Mucosa of stomach (tissue), 1 donor: Measurements from ENCODE around the gene DSE.

ENCODE experiments used
- H3K27me3 ChIP-seq: one replicate; pipeline ENCODE4 v1.7.0; 2013; ENCODE audit warnings: mild to moderate bottlenecking, low read length; ENCODE audit not compliant: control insufficient read depth, insufficient read depth
- H3K36me3 ChIP-seq: one replicate; pipeline ENCODE4 v1.7.0; 2013; ENCODE audit warnings: low read length; ENCODE audit not compliant: control insufficient read depth, insufficient read depth
- H3K4me1 ChIP-seq: one replicate; pipeline ENCODE4 v1.7.0; 2013; ENCODE audit warnings: mild to moderate bottlenecking, low read length; ENCODE audit not compliant: control insufficient read depth, insufficient read depth
- H3K4me3 ChIP-seq: one replicate; pipeline ENCODE4 v1.7.0; 2013; ENCODE audit warnings: low read length
- H3K9ac ChIP-seq: one replicate; pipeline ENCODE4 v1.7.0; 2013; ENCODE audit warnings: mild to moderate bottlenecking, low read length, moderate library complexity
- H3K9me3 ChIP-seq: one replicate; pipeline ENCODE4 v1.7.0; 2013; ENCODE audit warnings: mild to moderate bottlenecking, low read length, moderate library complexity; ENCODE audit not compliant: control insufficient read depth
- donor health status: Pancreatic carcinoma.

Gene DSE

DNA sequence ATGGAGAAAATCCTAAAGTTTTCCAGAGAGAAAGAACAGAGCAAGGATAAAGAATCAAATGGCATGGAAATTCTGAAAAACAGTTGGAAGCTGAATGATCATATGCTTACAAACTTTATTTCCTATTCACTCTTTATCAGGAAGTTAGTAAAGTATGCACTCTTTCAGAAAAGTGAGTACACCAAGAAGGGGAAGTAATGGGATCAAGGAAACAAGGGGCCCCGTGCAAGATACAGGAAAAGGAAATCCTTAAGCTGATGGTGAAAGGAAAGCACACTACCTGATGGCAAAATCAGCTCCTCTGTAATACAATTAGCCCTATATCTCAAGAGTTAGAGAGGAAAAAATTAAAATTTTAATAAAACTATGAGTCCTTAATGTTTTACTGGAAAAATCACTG is 104.4 kb downstream of the DSE start:
- no peak overlapping the region for H3K4me3 ChIP-seq
- no peak overlapping the region for H3K9ac ChIP-seq
- H3K9me3 ChIP-seq = no peaks in the 10 kb centered on the region
- no peaks in the 10 kb centered on the region for H3K27me3 ChIP-seq
- no peaks in the 10 kb centered on the region for H3K4me1 ChIP-seq
- no peaks in the 10 kb centered on the region for H3K36me3 ChIP-seq

GRCh38 chr6:116476002-116476678 is 105.4 kb downstream of the DSE start:
- Histone ChIP-seq H3K4me1 (no peaks in the 10 kb centered on the region), H3K9ac (no peak overlapping the region), H3K36me3 (no peaks in the 10 kb centered on the region), H3K9me3 (no peaks in the 10 kb centered on the region), H3K27me3 (no peaks in the 10 kb centered on the region), H3K4me3 (no peak overlapping the region)

GRCh38 chr6:116482780-116483179 is 112.0 kb downstream of the DSE start:
- Histone ChIP-seq H3K9me3 (no peaks in the 10 kb centered on the region), H3K36me3 (no peaks in the 10 kb centered on the region), H3K4me3 (no peak overlapping the region), H3K4me1 (peaks cover 23% of the 10 kb centered on the region), H3K9ac (no peak overlapping the region), H3K27me3 (no peaks in the 10 kb centered on the region)

GRCh38 chr6:116483616-116484015 is 112.9 kb downstream of the DSE start:
- H3K4me3 ChIP-seq = no peak overlapping the region
- H3K9ac ChIP-seq = no peak overlapping the region
- no peaks in the 10 kb centered on the region for H3K36me3 ChIP-seq
- H3K27me3 ChIP-seq = no peaks in the 10 kb centered on the region
- H3K9me3 ChIP-seq = no peaks in the 10 kb centered on the region
- H3K4me1 ChIP-seq = peaks cover 23% of the 10 kb centered on the region

DNA sequence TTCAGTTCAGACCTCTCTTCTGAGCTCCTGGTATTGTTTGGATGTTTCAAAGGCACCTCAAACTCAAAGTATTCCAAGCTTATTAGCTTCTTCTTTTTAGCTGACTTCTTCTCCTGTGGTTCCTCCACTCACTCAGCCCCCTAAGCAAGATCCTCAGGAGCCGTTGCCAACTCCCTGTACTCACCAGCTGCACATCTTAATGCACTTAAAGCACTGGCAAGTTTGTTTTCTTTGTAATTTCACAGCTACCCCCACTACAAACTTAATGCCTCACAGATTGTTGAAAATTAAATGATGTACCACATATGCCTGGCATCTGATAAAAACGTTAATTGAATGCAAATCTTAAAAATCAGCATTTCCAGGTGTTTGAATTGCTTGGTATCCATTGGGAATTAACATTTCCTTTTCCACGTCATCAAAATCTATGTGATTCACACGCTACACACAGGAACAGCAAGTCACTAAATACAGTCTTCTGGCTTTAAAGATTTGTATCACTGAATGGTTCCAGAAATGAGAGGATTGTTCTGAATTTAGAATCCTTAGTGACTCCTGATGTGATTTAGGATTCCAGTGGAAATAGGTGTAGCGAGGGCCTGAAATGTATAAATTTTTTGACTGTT is 114.9 kb downstream of the DSE start:
- H3K9me3 ChIP-seq = no peaks in the 10 kb centered on the region
- H3K4me3 ChIP-seq = no peak overlapping the region
- peaks cover 23% of the 10 kb centered on the region for H3K4me1 ChIP-seq
- no peaks in the 10 kb centered on the region for H3K27me3 ChIP-seq
- H3K36me3 ChIP-seq = no peaks in the 10 kb centered on the region
- H3K9ac ChIP-seq = no peak overlapping the region

GRCh38 chr6:116491610-116492330 is 121.0 kb downstream of the DSE start:
- H3K9ac ChIP-seq = no peak overlapping the region
- no peak overlapping the region for H3K4me3 ChIP-seq
- no peaks in the 10 kb centered on the region for H3K4me1 ChIP-seq
- H3K36me3 ChIP-seq = no peaks in the 10 kb centered on the region
- no peaks in the 10 kb centered on the region for H3K9me3 ChIP-seq
- no peaks in the 10 kb centered on the region for H3K27me3 ChIP-seq

DNA sequence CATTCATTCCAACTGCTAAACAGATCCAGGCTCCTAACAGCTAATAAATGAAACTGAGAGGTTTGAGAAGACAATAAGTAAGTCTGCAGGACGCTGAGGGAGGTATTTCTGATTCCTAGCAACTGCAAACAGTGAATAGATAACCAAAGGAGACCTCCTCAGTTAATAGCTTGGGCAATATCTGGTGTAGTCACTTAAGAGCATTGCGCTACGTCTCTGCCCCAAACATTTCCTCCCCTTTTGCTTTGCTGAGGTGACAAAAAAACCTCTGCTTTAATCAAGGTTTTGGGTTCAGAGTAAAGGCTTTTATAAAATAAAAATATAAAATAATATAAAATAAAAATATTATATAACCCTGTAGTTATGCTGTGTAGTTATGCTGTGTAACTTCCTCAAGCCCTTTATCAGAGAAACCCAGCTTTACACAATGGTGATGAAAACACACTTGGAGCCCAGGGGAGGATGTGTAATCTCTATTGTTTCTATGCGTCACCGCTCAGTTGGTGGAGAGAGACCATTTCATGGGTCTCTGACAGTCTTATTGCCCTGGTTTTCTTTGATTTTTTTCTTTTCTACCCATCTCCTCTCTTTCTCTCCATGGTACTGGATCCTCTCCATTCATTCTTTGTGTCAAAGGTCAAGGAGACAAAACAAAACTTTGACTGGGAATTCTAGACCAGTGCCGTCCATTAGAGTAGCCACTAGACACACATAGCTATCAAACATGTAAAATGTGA is 121.8 kb downstream of the DSE start:
- H3K4me3 ChIP-seq = no peak overlapping the region
- H3K4me1 ChIP-seq = no peaks in the 10 kb centered on the region
- no peak overlapping the region for H3K9ac ChIP-seq
- H3K36me3 ChIP-seq = no peaks in the 10 kb centered on the region
- no peaks in the 10 kb centered on the region for H3K9me3 ChIP-seq
- H3K27me3 ChIP-seq = no peaks in the 10 kb centered on the region
